BJ (cell line): ENCODE data around the gene SPEM2. TPM values are rescaled to one million over a fixed set of nuclear protein-coding genes. Genes with fewer than 3 reads are reported as not detected.

Experiments
- CTCF ChIA-PET: fragments of 350-600 bp; formaldehyde crosslinking; extraction: SDS; loops from one replicate; lab custom pipeline; 2021; ENCODE audit warnings: antibody characterized with exemption, inconsistent platforms; lab: Yijun Ruan, JAX
- POLR2A ChIA-PET: fragments of 300-600 bp; sonication (Branson Sonifier 250); formaldehyde crosslinking; extraction: SDS; loops from one replicate; lab custom pipeline; 2021; ENCODE audit warnings: antibody characterized with exemption; lab: Charles Lee
- DNase-seq: peaks from one replicate; pipeline ENCODE4 v3.0.0-alpha.2; 2011; ENCODE audit warnings: low read depth
- H3K27me3 ChIP-seq: 2 replicates; pipeline ENCODE4 v1.6.0; 2011; ENCODE audit warnings: low read length; ENCODE audit not compliant: control insufficient read depth, insufficient read depth
- H3K36me3 ChIP-seq: 2 replicates; pipeline ENCODE4 v1.5.1; 2011; ENCODE audit warnings: low read length; ENCODE audit not compliant: control insufficient read depth, insufficient read depth
- H3K4me3 ChIP-seq: 2 replicates; pipeline ENCODE4 v1.5.1; 2011; ENCODE audit warnings: low read depth, mild to moderate bottlenecking, control low read depth, low read length
- CTCF ChIP-seq: IDR thresholded peaks from 2 replicates; pipeline ENCODE4 v1.5.1; 2011; ENCODE audit warnings: low read depth, mild to moderate bottlenecking, control low read depth, inconsistent platforms, low read length, moderate library complexity; ENCODE audit not compliant: insufficient read depth
- polyA plus RNA-seq: library from polyadenylated mRNA; depleted of rRNA; stranded (reverse); fragments of >200 nt; gene quantifications from 2 replicates; pipeline ENCODE4 v1.2.3, GENCODE V29; 2011

The SPEM2 gene
- polyA plus RNA-seq, 1 experiment, result not detected

- CTCF ChIA-PET, result no interaction called here
- no peak for DNase-seq
- Histone ChIP-seq H3K27me3 (no peaks in the 10 kb centered on the region), H3K4me3 (no peak overlapping the region), H3K36me3 (peaks cover 11% of the 10 kb centered on the region)
- TF ChIP-seq CTCF, result no peak
- POLR2A ChIA-PET, result no interaction called here
Observed at GRCh38 chr17:7409716-7410115, 15.7 kb upstream of the SPEM2 start.

- DNase-seq, result no peak
- no peaks in the 10 kb centered on the region for H3K27me3 ChIP-seq
- H3K36me3 ChIP-seq, result peaks cover 20% of the 10 kb centered on the region
- no peak overlapping the region for H3K4me3 ChIP-seq
- ChIA-PET POLR2A (no interaction called here), CTCF (interaction anchor here (0.8 kb wide), 1 partner anchor 26 kb away, joined by 3 read pairs; no protein-coding TSS in a partner anchor)
- no peak for TF ChIP-seq CTCF
Observed at GRCh38 chr17:7410634-7411426, 14.6 kb upstream of the SPEM2 start.

GRCh38 chr17:7411427-7411750 lies 14.0 kb upstream of the SPEM2 start:
- ChIA-PET POLR2A (no interaction called here), CTCF (interaction anchor here (0.7 kb wide), 1 partner anchor 27 kb away, joined by 3 read pairs; no protein-coding TSS in a partner anchor)
- no peak overlapping the region for H3K4me3 ChIP-seq
- DNase-seq, result no peak
- peaks cover 20% of the 10 kb centered on the region for H3K36me3 ChIP-seq
- no peak for TF ChIP-seq CTCF
- no peaks in the 10 kb centered on the region for H3K27me3 ChIP-seq

GRCh38 chr17:7413346-7413985 lies 11.9 kb upstream of the SPEM2 start:
- H3K4me3 ChIP-seq, result no peak overlapping the region
- no peaks in the 10 kb centered on the region for H3K27me3 ChIP-seq
- ChIA-PET CTCF (interaction anchor here (1.1 to 1.9 kb wide), 4 partner anchors 10 to 147 kb away, joined by 3 to 6 read pairs (median 5); no protein-coding TSS in a partner anchor), POLR2A (interaction anchor here (0.6 kb wide), 1 partner anchor 9 kb away, joined by 8 read pairs; the partner anchor contains the start of gene TMEM256)
- peaks cover 27% of the 10 kb centered on the region for H3K36me3 ChIP-seq
- TF ChIP-seq CTCF, result no peak
- DNase-seq, result no peak

- Histone ChIP-seq H3K4me3 (no peak overlapping the region), H3K36me3 (peaks cover 18% of the 10 kb centered on the region), H3K27me3 (no peaks in the 10 kb centered on the region)
- POLR2A ChIA-PET, result no interaction called here
- DNase-seq, result no peak
- CTCF ChIA-PET, result no interaction called here
- TF ChIP-seq CTCF, result no peak
Observed at GRCh38 chr17:7414837-7415236, 10.6 kb upstream of the SPEM2 start.
